GM18951 (cell line): ENCODE data around the gene FLACC1.

Experiments
- POLR2A ChIP-seq: IDR thresholded peaks from 4 replicates; pipeline ENCODE4 v1.6.1; 2011; ENCODE audit warnings: mild to moderate bottlenecking; ENCODE audit not compliant: insufficient read length, insufficient read depth; ENCODE audit errors: extremely low read depth
- in situ Hi-C: fragments of 300-500 bp; cut with MboI; formaldehyde crosslinking; loops from one replicate; pipeline ENCODE4 v1.12.0; 2022; ENCODE audit warnings: low sequenced_read_pairs, mixed read lengths, inconsistent platforms; ENCODE audit not compliant: unreplicated experiment

The FLACC1 gene

DNA sequence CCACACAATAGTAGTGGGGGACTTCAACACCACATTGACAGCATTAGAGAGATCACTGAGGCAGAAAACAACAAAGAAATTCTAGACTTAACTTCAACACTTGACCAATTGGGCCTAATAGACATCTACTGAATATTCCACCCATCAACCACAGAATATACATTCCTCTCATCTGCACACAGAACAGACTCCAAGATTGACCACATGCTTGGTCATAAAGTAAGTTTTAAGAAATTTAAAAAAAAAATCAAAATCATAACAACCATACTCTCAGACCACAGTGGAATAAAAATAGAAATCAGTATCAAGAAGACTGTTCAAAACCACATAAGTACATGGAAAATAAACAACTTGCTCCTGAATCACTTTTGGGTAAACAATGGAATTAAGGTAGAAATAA is 9.0 kb upstream of the FLACC1 start:
- TF ChIP-seq POLR2A, result no peak
- in situ Hi-C loops, result loop anchor here (10.0 to 25.0 kb wide), 2 partner anchors 121 to 454 kb away; no protein-coding TSS in a partner anchor

DNA sequence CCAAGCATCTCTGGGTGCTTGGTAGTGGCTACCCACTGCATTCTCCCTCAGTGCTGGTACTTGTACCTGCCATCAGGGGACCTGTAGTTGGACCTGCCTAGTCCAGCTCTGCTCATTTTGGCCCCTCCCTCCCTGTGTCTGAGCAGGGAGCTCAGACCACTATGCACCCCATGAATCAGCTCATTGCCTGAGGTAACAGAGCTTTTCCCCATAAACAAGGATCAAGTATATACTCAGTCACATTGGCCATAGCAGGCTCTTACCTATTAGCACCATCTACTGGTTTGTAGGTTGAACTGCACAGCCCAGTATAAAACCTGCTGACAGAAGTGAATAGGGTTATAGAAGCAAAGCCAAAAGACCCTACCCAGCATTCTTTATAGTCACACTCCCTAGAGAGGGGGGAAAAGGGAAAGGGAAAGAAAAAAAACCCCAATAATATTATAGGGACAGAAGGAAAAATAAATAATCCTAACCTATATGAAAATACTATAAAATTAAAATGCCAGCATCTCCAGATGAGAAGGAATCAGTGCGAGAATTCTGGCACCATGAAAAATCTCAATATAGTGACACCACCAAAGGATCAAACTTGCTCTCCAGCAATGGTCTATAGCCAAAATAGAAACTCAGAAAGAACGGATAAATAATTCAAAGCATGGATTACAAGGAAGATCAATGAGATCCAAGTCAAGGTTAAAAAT is 6.9 kb upstream of the FLACC1 start:
- in situ Hi-C loops, result loop anchor here (10.0 to 25.0 kb wide), 2 partner anchors 119 to 452 kb away; no protein-coding TSS in a partner anchor
- TF ChIP-seq POLR2A, result no peak

DNA sequence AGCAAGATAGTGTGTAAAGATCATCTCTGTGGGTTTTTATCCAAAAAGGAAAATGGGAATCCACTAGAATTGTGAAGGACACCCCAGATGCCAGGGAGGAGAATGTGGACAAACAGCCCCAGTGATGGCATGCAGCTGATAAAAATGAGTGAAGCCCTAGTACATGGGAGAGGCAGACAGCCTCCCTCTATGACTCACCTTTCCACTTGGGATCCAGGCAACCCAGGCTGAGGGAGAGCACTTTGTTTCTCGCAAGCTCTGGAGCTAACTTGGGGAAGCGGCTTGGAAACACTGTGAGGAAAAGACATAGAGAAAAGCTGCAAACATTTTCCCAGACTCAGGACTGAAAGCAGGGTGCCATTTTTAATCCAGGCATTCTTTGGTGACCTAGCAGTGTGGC is 5.3 kb upstream of the FLACC1 start:
- TF ChIP-seq POLR2A, result no peak
- in situ Hi-C loops, result loop anchor here (10.0 to 25.0 kb wide), 2 partner anchors 118 to 450 kb away; no protein-coding TSS in a partner anchor

DNA sequence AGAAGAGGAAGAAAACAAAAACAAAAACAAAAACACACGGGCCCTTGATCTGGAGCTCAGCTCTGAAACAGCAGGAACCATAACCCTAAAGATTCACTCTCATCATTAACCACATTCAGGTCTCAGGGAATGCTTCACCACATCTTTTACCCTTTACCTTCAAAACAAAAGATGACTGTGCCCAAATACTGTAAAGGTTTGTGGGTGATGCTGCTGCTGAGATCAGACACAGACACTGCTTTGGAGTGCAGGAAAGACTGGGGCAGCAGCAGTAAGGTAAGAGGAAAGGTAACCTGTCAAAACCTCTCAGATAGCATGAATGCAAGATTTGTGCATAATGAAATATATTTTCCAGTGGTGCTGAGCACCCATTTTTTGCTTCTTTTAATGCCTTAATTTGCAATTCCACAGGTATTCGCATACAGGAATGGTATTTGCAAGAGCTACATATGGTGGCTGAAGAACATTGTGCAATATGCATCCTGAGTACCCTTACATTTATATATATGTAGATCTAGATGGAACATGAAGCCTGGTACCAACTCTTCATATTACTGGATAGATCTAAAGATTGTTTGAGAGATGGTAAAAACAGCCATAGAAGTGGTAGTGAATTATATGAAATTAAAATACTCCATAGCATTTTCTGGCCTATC is 4.1 kb upstream of the FLACC1 start:
- no peak for TF ChIP-seq POLR2A
- in situ Hi-C loops, result loop anchor here (10.0 to 25.0 kb wide), 2 partner anchors 116 to 449 kb away; no protein-coding TSS in a partner anchor

DNA sequence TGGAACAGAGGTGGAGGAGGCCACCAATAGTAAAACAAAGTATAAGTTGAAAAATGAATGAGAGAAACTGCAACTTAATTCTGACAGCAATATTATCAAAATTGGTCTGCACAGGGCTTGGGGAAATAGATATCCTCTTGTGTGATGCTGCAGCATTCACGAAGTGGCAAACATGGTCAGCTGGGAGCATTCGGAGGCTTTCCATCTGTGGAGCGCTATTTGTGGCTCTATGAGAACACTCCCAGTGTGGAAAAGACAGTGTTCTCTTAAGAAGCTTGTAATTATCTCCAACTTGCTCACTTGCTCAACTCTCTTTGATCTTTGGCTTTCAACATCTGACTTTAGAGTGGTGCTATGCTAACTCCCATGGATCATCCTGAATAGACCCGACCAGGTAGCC is 3.1 kb upstream of the FLACC1 start:
- in situ Hi-C loops, result loop anchor here (10.0 to 25.0 kb wide), 2 partner anchors 115 to 448 kb away; no protein-coding TSS in a partner anchor
- TF ChIP-seq POLR2A, result no peak

DNA sequence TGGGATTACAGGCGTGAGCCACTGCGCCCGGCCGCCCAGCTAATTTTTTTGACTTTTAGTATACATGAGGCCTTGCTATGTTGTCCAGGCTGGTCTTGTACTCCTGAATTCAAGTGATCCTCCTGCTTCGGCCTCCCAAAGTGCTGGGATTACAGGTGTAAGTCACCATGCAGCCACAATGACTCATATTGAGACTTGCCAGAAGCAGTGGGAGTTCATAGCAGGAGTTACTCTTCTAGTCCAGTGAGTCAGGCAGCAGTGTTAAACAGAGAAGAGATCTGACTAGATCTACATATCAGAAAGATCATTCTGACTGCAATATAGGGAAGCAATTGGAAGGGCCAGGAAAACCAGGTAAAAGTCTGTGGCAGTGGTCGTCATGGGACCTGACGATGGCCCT is 1.5 kb upstream of the FLACC1 start:
- no peak for TF ChIP-seq POLR2A
- in situ Hi-C loops, result loop anchor here (25.0 kb wide), 1 partner anchor 446 kb away; no protein-coding TSS in a partner anchor

DNA sequence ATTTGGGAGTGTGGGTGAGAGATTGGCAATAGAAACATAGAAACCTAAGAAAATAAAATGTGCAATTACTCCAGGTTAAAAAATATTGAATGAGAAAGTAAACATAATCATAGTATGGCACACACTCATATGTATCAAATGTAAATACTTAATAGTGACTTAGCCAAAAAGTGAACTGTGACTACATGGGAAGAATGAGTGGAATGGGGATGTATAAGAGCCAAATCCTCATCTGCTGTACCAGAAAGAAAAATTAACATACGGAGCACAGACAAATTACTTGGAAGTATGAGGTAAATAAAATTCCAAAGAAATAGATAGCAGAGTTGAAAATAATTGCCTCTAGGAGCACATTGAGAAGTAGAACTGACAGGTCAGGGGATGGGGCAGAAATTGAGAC is 4.0 kb downstream of the FLACC1 start:
- TF ChIP-seq POLR2A, result no peak
- in situ Hi-C loops, result loop anchor here (25.0 kb wide), 1 partner anchor 441 kb away; no protein-coding TSS in a partner anchor

DNA sequence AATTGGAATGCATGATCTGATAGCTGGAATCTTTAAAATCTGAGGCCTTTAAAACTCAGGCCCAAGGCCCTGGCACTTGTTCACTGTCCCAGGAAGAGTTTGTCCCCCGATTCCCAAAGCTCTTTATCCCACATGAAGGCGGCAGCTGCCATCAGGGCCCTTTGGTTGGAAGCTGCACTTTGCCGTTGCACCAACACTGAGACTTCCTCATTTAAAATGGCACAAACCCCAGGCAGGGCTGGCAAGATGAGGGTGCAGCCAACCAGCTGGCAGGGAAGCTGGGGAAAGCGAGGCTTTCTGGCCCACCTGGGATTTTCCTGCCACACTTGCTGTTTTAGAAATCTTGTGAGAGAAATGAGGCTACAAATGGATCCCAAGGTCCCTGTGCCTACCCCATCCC is 6.3 kb downstream of the FLACC1 start:
- TF ChIP-seq POLR2A, result no peak
- in situ Hi-C loops, result loop anchor here (25.0 kb wide), 1 partner anchor 439 kb away; no protein-coding TSS in a partner anchor

DNA sequence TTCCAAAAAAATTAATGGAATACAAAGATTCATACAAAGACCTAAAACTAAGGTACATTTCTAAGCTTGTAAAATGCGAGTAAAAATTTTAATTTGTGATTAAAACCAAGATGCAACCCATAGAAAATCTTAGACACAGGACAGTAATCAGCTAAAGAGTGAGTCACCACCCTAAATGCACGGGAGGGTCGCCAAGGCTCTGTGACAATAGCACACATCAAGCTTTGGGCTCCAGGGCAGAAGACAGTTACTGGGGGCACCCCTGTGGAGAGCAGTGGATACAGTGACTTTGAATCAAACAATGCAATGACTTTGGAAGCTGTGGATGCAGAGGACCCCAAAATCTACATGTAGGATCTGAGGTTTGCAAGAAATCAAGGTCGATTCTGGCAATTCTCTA is 7.5 kb downstream of the FLACC1 start:
- no peak for TF ChIP-seq POLR2A
- in situ Hi-C loops, result no loop called here

DNA sequence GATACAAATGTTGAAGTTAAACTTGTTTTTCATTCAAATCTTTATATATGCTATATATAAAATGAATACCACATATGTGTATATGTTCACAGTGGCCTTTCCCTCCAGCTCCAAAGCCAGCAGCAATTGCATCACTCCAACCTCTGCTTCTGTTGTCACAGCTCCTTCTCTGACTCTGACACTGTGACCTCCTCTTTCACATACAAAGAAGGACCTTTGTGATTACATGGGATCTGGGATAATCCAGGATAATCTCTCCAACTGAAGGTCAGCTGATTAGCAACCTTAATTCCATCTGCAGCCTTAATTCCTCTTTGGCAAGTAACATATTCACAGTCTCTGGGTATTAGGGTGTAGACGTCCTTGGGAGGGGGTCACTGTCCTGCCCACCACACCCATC is 8.4 kb downstream of the FLACC1 start:
- no peak for TF ChIP-seq POLR2A
- in situ Hi-C loops, result no loop called here

DNA sequence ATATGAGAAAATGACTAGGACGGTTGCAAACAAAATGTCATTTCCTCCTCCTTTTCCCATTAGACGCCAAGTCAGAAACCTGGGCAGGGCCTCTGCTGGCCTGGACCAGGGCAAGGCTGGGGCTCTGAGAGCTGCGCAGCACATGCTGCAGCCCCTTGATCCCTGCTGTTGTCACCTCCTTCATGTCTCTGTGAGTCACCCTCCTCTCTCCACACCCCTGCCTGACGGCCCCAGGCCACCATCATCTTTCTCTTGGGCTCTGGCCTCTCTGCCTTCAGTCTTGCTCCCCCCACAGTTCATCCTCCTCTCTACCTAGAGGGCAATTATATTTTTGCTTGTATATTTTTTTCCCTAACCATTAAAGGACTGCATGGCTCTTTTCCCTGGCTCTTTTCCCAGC is 10.0 kb downstream of the FLACC1 start:
- TF ChIP-seq POLR2A, result no peak
- in situ Hi-C loops, result no loop called here

DNA sequence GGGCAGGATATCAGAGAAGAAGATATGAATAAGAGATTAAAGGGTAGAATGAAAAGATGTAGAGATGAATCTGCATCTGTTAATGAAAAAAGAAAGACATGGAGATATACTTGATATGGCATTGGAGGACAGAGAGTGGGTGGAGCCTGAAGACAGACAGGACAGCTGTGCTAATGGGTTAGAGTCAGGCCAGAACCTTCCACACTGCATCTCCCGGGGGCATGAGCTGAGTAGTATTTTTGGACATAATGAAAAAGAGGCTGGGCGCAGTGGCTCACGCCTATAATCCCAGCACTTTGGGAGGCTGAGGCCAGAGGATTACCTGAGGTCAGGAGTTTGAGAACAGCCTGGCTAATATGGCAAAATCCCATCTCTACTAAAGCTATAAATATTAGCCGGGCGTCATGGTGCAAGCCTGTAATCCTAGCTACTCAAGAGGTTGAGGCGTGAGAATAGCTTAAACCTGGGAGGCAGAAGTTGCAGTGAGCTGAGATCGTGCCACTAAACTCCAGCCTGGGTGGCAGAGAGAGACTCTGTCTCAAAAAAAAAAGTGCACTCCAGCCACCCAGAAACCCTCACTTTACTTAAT is 11.4 kb downstream of the FLACC1 start:
- no peak for TF ChIP-seq POLR2A
- in situ Hi-C loops, result no loop called here

DNA sequence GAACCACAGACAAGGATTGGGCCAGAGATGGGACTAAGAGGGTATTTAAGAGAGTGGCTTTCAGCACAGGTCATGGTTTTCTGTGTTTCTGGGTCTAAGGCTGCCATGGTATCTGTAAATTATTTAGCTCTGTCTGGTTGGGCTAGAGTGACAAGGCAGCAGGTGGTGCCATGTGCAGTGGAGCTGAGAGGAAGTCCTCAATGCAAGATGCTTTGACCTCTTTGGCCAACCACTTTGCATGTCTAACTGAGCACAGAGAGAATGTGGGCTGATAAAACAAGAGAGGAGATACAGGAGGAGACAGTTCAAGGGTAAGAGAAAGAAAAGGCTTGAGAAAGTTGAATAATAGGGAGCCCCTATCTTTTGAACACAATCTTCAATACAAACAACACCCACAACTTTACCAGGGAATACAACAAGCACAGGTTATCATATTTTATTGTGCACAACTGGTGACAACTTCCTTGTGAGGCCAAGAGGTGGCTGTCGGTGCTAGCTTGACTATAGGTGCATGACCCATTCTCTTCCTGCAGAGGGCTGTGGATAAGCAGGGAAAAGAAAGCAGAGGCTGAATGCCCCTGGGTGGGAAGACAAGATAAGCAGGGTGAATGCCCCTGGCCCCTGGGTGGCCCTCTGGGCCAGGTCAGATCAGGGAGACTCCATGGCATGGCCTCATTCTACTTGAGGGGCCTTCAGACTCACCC is 12.3 kb downstream of the FLACC1 start:
- TF ChIP-seq POLR2A, result no peak
- in situ Hi-C loops, result no loop called here
